Esophagus squamous epithelium (tissue), 4 donors: ENCODE data around the gene TANC1.

Experiments
- CTCF ChIP-seq, 6 experiments: fragments of 450-650 bp in 4 of 6; fragments of 200-600 bp in 2 of 6; sonication (generic) in 2 of 6; IDR thresholded peaks; one replicate each; pipeline ENCODE4 v1.5.1; 2016 to 2019; ENCODE audit warnings: antibody characterized with exemption in 6 of 6, mild to moderate bottlenecking in 4 of 6, moderate library complexity in 4 of 6
- POLR2A ChIP-seq, 4 donors: fragments of 450-650 bp; IDR thresholded peaks; one replicate each; pipeline ENCODE4 v1.6.1; 2017; ENCODE audit warnings: antibody characterized with exemption in 4 of 4, mild to moderate bottlenecking in 4 of 4, moderate library complexity in 3 of 4

- TF ChIP-seq POLR2A (IDR thresholded peaks at IDR 0.05) (no peak), CTCF (IDR thresholded peaks at IDR 0.05) (no peak)
These were observed 177.4 kb downstream of the TANC1 start for GRCh38 chr2:159145745-159146354.
